BE2C (cell line): ENCODE data around the gene RASL10A.

Source experiments
- DNase-seq: peaks from one replicate; pipeline ENCODE4 v3.0.0-alpha.2; 2020
- H3K27me3 ChIP-seq: fragments of 250-450 bp; sonication (Bioruptor Pico); 2 replicates; pipeline ENCODE4 v1.5.1; 2020; ENCODE audit warnings: mild to moderate bottlenecking
- H3K36me3 ChIP-seq: fragments of 250-450 bp; sonication (Bioruptor Pico); 2 replicates; pipeline ENCODE4 v1.5.1; 2020; ENCODE audit warnings: mild to moderate bottlenecking
- H3K4me1 ChIP-seq: fragments of 250-450 bp; sonication (Bioruptor Pico); 2 replicates; pipeline ENCODE4 v1.5.1; 2020
- H3K4me3 ChIP-seq: 2 replicates; pipeline ENCODE4 v1.5.1; 2011; ENCODE audit warnings: low read depth, low read length
- H3K9me3 ChIP-seq: fragments of 250-450 bp; sonication (Bioruptor Pico); 2 replicates; pipeline ENCODE4 v1.5.1; 2020
- CTCF ChIP-seq: IDR thresholded peaks from 2 replicates; pipeline ENCODE4 v1.5.1; 2012; ENCODE audit warnings: mild to moderate bottlenecking, low read depth, low read length

The RASL10A gene

GRCh38 chr22:29344137-29344536 is 28.6 kb upstream of the RASL10A start:
- H3K36me3 ChIP-seq = peaks cover 65% of the 10 kb centered on the region
- no peak for TF ChIP-seq CTCF

GRCh38 chr22:29343313-29343805 is 27.9 kb upstream of the RASL10A start:
- DNase-seq = peak; percentile 83
- H3K27me3 ChIP-seq = no peaks in the 10 kb centered on the region
- H3K36me3 ChIP-seq = peaks cover 67% of the 10 kb centered on the region
- H3K4me1 ChIP-seq = peaks cover 17% of the 10 kb centered on the region
- H3K9me3 ChIP-seq = no peaks in the 10 kb centered on the region
- no peak for TF ChIP-seq CTCF
- H3K4me3 ChIP-seq = no peak overlapping the region

More at GRCh38 chr22:29344137-29344536, 28.6 kb upstream of the RASL10A start:
- no peaks in the 10 kb centered on the region for H3K9me3 ChIP-seq
- H3K27me3 ChIP-seq = no peaks in the 10 kb centered on the region
- peaks cover 17% of the 10 kb centered on the region for H3K4me1 ChIP-seq
- DNase-seq = peak; percentile 87
- H3K4me3 ChIP-seq = no peak overlapping the region

- H3K4me3 ChIP-seq = no peak overlapping the region
- no peak for DNase-seq
- peaks cover 17% of the 10 kb centered on the region for H3K4me1 ChIP-seq
- peaks cover 70% of the 10 kb centered on the region for H3K36me3 ChIP-seq
- peak; percentile 25 for TF ChIP-seq CTCF
- no peaks in the 10 kb centered on the region for H3K9me3 ChIP-seq
- no peaks in the 10 kb centered on the region for H3K27me3 ChIP-seq
These were observed 27.2 kb upstream of the RASL10A start for GRCh38 chr22:29342577-29343312.

GRCh38 chr22:29342177-29342576 is 26.7 kb upstream of the RASL10A start:
- H3K9me3 ChIP-seq = no peaks in the 10 kb centered on the region
- peaks cover 70% of the 10 kb centered on the region for H3K36me3 ChIP-seq
- no peak overlapping the region for H3K4me3 ChIP-seq
- DNase-seq = no peak
- TF ChIP-seq CTCF = no peak
- no peaks in the 10 kb centered on the region for H3K27me3 ChIP-seq
- peaks cover 17% of the 10 kb centered on the region for H3K4me1 ChIP-seq

GRCh38 chr22:29341849-29342127 is 26.3 kb upstream of the RASL10A start:
- H3K9me3 ChIP-seq = no peaks in the 10 kb centered on the region
- TF ChIP-seq CTCF = no peak
- peaks cover 17% of the 10 kb centered on the region for H3K4me1 ChIP-seq
- DNase-seq = no peak
- no peak overlapping the region for H3K4me3 ChIP-seq
- H3K27me3 ChIP-seq = no peaks in the 10 kb centered on the region
- H3K36me3 ChIP-seq = peaks cover 70% of the 10 kb centered on the region

GRCh38 chr22:29341056-29341848 is 25.8 kb upstream of the RASL10A start:
- H3K4me3 ChIP-seq = no peak overlapping the region
- peaks cover 17% of the 10 kb centered on the region for H3K4me1 ChIP-seq
- peaks cover 67% of the 10 kb centered on the region for H3K36me3 ChIP-seq
- DNase-seq = no peak
- TF ChIP-seq CTCF = no peak
- no peaks in the 10 kb centered on the region for H3K27me3 ChIP-seq
- H3K9me3 ChIP-seq = no peaks in the 10 kb centered on the region
